ENCODE data around the gene ARMC3. TPM values are rescaled to one million over a fixed set of nuclear protein-coding genes. Genes with fewer than 3 reads are reported as not detected.
"Not testable (repeated sequence)": the region's sequence is repeated elsewhere in the genome, so short reads cannot be mapped to it uniquely, and the experiment has no call there.

The ARMC3 gene
- total and polyA plus RNA-seq, 4 donors = 0.05 TPM; not detected in 3

GRCh38 chr10:23070092-23070912 is 142.4 kb downstream of the ARMC3 start:
- WGBS = 91% methylated on average over 12 of the region's 12 CpGs
- H3K4me1 ChIP-seq (ENCODE audit: control insufficient read depth in 4 of 4, insufficient read depth in 4 of 4, low read length in 3 of 4); H3K4me3 ChIP-seq (ENCODE audit: low read depth in 1 of 3, low read length in 3 of 3); H3K9ac ChIP-seq (ENCODE audit: low read depth in 1 of 2, low read length in 2 of 2); H3K27me3 ChIP-seq (ENCODE audit: control insufficient read depth in 4 of 4, insufficient read depth in 4 of 4, low read length in 3 of 4); H3K27ac ChIP-seq (ENCODE audit: low read depth in 1 of 2, low read length in 2 of 2); H3K9me3 ChIP-seq (ENCODE audit: control insufficient read depth in 4 of 4, low read length in 3 of 4); DNase-seq (ENCODE audit: low spot score); H3K36me3 ChIP-seq (ENCODE audit: control insufficient read depth in 4 of 4, insufficient read depth in 3 of 4, low read depth in 1 of 4, low read length in 3 of 4): not testable (repeated sequence)

- Histone ChIP-seq H3K27ac (ENCODE audit: low read depth in 1 of 2, low read length in 2 of 2) (no peak overlapping the region), H3K36me3 (ENCODE audit: control insufficient read depth in 4 of 4, insufficient read depth in 3 of 4, low read depth in 1 of 4, low read length in 3 of 4) (no peaks in the 10 kb centered on the region), H3K27me3 (ENCODE audit: control insufficient read depth in 4 of 4, insufficient read depth in 4 of 4, low read length in 3 of 4) (no peaks in the 10 kb centered on the region), H3K9me3 (ENCODE audit: control insufficient read depth in 4 of 4, low read length in 3 of 4) (no peaks in the 10 kb centered on the region), H3K4me3 (ENCODE audit: low read depth in 1 of 3, low read length in 3 of 3) (no peak overlapping the region), H3K9ac (ENCODE audit: low read depth in 1 of 2, low read length in 2 of 2) (no peak overlapping the region), H3K4me1 (ENCODE audit: control insufficient read depth in 4 of 4, insufficient read depth in 4 of 4, low read length in 3 of 4) (peaks cover 0 to 5% (median 2%) of the 10 kb centered on the region in 4 donors)
- DNase-seq (ENCODE audit: low spot score) = no peak
- 96% methylated on average over 3 of the region's 3 CpGs for WGBS
- TF ChIP-seq HNF4A (conservative IDR thresholded peaks at IDR 0.05) (no peak), EGR1 (IDR thresholded peaks at IDR 0.05; ENCODE audit: low read depth in 2 of 2) (no peak), FOXA2 (IDR thresholded peaks at IDR 0.05) (no peak), JUND (IDR thresholded peaks at IDR 0.05) (no peak), SP1 (IDR thresholded peaks at IDR 0.05) (no peak), RAD21 (IDR thresholded peaks at IDR 0.05) (no peak), GABPA (IDR thresholded peaks at IDR 0.05 in 1 of 2, conservative IDR thresholded peaks at IDR 0.05 in 1 of 2) (no peak), MAX (IDR thresholded peaks at IDR 0.05) (no peak), TAF1 (conservative IDR thresholded peaks at IDR 0.05) (no peak), RXRA (IDR thresholded peaks at IDR 0.05) (no peak)
- TF ChIP-seq, protein P1, sequence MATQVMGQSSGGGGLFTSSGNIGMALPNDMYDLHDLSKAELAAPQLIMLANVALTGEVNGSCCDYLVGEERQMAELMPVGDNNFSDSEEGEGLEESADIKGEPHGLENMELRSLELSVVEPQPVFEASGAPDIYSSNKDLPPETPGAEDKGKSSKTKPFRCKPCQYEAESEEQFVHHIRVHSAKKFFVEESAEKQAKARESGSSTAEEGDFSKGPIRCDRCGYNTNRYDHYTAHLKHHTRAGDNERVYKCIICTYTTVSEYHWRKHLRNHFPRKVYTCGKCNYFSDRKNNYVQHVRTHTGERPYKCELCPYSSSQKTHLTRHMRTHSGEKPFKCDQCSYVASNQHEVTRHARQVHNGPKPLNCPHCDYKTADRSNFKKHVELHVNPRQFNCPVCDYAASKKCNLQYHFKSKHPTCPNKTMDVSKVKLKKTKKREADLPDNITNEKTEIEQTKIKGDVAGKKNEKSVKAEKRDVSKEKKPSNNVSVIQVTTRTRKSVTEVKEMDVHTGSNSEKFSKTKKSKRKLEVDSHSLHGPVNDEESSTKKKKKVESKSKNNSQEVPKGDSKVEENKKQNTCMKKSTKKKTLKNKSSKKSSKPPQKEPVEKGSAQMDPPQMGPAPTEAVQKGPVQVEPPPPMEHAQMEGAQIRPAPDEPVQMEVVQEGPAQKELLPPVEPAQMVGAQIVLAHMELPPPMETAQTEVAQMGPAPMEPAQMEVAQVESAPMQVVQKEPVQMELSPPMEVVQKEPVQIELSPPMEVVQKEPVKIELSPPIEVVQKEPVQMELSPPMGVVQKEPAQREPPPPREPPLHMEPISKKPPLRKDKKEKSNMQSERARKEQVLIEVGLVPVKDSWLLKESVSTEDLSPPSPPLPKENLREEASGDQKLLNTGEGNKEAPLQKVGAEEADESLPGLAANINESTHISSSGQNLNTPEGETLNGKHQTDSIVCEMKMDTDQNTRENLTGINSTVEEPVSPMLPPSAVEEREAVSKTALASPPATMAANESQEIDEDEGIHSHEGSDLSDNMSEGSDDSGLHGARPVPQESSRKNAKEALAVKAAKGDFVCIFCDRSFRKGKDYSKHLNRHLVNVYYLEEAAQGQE (IDR thresholded peaks at IDR 0.05) = no peak
Observed at GRCh38 chr10:23070913-23071218, 143.0 kb downstream of the ARMC3 start.

DNA sequence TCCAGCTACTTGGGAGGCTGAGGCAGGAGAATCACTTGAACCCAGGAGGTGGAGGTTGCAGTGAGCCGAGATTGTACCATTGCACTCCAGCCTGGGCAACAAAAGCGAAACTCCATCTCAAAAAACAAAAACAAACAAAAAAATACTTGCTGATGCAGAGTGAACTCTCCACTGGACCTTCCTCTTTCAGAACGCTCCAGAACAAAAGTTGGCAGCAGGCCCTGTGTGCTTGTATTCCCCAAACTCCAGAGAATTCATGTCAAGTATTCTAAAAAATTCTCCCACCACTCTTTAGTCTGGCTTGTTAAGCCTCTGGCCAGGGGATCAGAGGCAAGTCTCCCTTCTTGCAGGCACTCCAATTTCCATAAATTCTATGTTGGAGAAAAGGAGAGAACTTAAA is 144.7 kb downstream of the ARMC3 start:
- peak overlapping the region in 1 of 2 donors; percentile 25 for H3K27ac ChIP-seq (ENCODE audit: low read depth in 1 of 2, low read length in 2 of 2)
- H3K9ac ChIP-seq (ENCODE audit: low read depth in 1 of 2, low read length in 2 of 2); H3K4me3 ChIP-seq (ENCODE audit: low read depth in 1 of 3, low read length in 3 of 3); H3K36me3 ChIP-seq (ENCODE audit: control insufficient read depth in 4 of 4, insufficient read depth in 3 of 4, low read depth in 1 of 4, low read length in 3 of 4); H3K4me1 ChIP-seq (ENCODE audit: control insufficient read depth in 4 of 4, insufficient read depth in 4 of 4, low read length in 3 of 4); DNase-seq (ENCODE audit: low spot score); H3K27me3 ChIP-seq (ENCODE audit: control insufficient read depth in 4 of 4, insufficient read depth in 4 of 4, low read length in 3 of 4); H3K9me3 ChIP-seq (ENCODE audit: control insufficient read depth in 4 of 4, low read length in 3 of 4): not testable (repeated sequence)
- TF ChIP-seq HNF4A (conservative IDR thresholded peaks at IDR 0.05) = peak in 1 of 2 donors; percentile 13
- WGBS = 23% methylated on average over 3 of the region's 3 CpGs

All from liver (tissue), 9 donors.